HL-60 (cell line): ENCODE measurements around the gene HSD3B2.
"Not testable (repeated sequence)": the region's sequence is repeated elsewhere in the genome, so short reads cannot be mapped to it uniquely, and the experiment has no call there.

Source experiments
- CTCF ChIP-seq: IDR thresholded peaks from one replicate; pipeline ENCODE4 v1.5.1; 2011; ENCODE audit warnings: low read length, control low read depth, inconsistent platforms; ENCODE audit not compliant: insufficient read depth
- GABPA ChIP-seq: IDR thresholded peaks from 2 replicates; pipeline ENCODE4 v1.6.1; 2012; ENCODE audit warnings: low read depth
- POLR2AphosphoS5 ChIP-seq: IDR thresholded peaks from 2 replicates; pipeline ENCODE4 v1.6.1; 2012; ENCODE audit warnings: low read depth
- REST ChIP-seq: IDR thresholded peaks from 2 replicates; pipeline ENCODE4 v1.6.1; 2012; ENCODE audit warnings: low read depth; ENCODE audit not compliant: insufficient replicate concordance
- SPI1 ChIP-seq: IDR thresholded peaks from 2 replicates; pipeline ENCODE4 v1.6.1; 2012; ENCODE audit warnings: low read depth, mild to moderate bottlenecking, borderline replicate concordance

DNA sequence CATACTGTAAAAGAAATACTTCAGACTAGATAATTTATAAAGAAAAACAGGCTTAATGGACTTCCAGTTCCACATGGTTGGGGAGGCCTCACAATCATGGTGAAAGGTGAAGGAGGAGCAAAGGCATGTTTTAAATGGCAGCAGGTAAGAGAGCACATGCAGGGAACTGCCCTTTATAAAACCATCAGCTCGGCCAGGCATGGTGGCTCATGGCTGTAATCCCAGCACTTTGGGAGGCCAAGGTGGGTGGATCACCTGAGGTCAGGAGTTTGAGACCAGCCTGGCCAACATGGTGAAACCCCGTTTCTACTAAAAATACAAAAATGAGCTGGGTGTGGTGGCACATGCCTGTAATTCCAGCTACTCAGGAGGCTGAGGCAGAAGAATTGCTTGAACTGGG lies 37.4 kb upstream of the HSD3B2 start:
- not testable (repeated sequence) for TF ChIP-seq CTCF, SPI1, GABPA, REST, POLR2AphosphoS5
